SH-SY5Y (cell line): Measurements from ENCODE around the gene PDZRN3.

Experiments
- GATA2 ChIP-seq: IDR thresholded peaks from 2 replicates; pipeline ENCODE4 v1.6.1; 2011; ENCODE audit warnings: mild to moderate bottlenecking, low read depth, low read length
- GATA3 ChIP-seq: IDR thresholded peaks from 2 replicates; pipeline ENCODE4 v1.6.1; 2011; ENCODE audit warnings: low read depth, mild to moderate bottlenecking, low read length, moderate library complexity

PDZRN3 gene

DNA sequence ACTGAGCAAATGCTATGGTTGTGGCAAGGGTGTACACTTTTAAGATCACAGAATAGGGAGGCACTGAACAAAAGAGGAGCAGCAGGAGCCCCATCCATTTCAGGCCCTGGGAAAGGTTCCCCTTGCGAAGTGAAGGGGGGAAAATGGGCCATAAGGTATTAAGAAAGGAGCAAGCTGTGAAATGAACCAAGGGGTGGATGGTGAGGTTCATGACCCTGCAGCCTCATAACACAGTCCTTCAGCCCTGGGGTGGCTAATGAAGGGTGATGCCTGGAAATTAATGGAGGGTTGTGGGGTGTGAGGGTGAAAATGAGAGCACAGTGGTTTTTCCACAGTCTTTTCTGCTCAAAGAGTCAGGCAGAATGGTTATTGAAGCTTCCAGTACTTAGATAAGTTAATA lies 150.1 kb downstream of the PDZRN3 start:
- TF ChIP-seq GATA2 (no peak), GATA3 (no peak)

DNA sequence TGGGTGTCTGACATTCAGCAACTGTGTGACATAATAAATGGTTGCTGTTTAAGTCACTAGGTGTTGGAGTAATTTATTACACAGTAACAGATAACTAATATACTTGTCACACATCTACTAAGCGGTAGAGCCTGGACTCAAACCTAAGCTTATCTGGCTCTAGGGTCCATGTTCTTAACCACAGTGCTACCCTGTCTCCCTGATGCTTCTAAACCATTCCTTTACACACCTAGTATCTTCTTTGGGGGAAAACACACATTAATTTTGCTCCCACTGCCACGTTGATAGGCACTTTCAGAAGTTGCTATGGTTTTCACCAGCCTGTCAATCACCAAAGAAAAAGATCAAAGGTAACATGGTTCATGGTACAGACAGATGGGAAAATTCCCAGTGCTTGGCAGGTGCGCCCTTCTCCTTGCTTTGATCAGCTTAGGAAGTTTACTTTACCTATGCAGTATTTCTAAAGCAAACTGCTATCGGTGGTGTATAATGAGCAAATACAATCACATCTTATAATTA lies 150.8 kb downstream of the PDZRN3 start:
- TF ChIP-seq GATA2, result no peak
- TF ChIP-seq GATA3, result no peak

GRCh38 chr3:73473181-73473897 lies 151.4 kb downstream of the PDZRN3 start:
- TF ChIP-seq GATA3 (no peak), GATA2 (no peak)

DNA sequence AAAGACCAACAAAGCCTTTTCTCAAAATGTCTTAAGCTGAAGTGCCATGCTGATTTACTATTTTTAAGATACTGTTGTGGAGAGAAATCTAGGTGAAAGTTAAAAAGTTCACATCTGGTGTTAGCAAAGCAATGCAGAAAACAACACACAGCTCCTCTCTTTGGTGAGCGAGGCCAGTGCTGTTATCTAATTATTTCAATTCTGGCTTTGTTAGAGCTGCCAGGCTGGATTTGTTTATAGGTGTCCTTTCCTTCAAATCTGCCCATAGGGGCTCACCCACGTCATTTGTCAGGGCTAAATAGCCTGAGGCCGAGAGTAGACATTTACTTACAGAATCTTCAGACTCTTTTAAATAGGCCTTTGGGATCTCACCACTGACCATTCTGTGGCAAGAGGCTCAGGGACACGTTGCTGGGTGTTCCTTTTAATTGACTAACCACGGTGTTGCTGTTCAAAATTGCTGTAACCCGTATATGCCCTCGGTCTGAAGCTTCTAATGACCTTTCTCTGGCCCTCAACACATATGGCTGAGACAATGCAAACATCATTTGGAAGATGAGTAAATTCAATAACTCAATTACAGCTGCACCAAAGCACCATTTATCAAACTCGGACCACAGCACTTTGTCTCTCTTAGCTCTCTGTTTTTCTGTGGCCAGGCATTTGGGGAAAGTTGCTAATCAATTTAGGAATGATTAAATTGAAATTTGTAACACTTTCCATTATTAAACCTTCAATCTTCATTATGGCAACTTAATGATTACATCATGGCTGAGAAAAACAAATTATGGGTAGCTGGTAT lies 152.6 kb downstream of the PDZRN3 start:
- no peak for TF ChIP-seq GATA3
- TF ChIP-seq GATA2, result no peak

DNA sequence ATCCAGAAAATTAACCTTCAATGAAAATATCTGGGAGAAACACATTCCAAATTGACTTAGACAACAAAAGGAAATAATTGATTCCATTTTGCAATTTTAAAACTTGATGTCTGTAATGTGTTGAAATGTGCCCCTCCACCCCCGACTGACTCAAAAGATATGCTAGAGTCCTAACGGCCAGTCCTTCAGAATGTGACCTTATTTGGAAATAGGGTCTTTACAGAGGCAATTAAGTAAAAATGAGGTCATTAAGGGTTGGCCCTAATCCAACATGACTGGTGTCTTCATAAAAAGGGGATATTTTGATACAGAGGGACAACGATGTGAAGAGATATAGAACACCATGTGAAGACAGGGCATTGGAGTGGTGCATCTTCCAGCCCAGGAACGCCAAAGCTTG lies 153.9 kb downstream of the PDZRN3 start:
- TF ChIP-seq GATA2 (no peak), GATA3 (no peak)

GRCh38 chr3:73469331-73469730 lies 155.4 kb downstream of the PDZRN3 start:
- TF ChIP-seq GATA3 (no peak), GATA2 (no peak)

DNA sequence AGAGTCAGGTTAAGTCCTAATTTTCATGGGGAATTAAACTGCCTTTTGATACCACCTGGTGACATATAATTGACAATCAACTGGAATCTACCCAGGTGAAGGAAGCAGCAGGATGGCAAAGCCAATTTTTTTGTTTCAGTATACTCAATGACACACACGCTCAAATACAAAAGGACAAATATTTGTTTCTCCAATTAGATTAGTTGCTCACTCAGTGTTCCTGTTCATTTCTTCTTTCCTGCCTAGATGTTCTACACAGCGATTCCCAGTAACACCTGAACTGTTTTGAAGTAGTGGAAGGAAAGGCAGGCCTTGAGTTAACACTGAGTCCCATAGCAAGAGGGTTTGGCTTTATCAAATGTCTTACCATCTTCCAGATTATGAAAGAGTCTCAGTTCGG lies 157.5 kb downstream of the PDZRN3 start:
- TF ChIP-seq GATA2, result no peak

DNA sequence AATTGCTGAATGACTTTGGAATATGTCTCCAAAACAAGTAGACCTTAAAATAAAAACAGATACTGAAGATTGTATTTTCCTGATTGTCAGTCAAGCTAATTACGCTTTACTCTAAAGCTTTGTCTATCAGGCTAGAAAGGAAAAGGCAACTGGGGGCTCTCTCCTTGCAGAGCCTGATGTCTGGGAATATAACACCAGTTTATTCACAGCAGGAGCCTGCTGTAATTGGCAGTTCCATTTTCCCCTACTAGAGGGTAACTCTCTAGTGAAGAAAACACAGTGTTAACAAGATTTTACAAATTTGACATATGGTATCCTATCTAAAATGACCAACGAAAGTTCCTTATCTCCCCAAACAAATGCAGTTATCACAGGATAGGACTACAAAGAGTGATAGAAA lies 158.8 kb downstream of the PDZRN3 start:
- TF ChIP-seq GATA2, result no peak
- no peak for TF ChIP-seq GATA3

GRCh38 chr3:73461547-73461946 lies 163.2 kb downstream of the PDZRN3 start:
- TF ChIP-seq GATA3 (no peak), GATA2 (no peak)

DNA sequence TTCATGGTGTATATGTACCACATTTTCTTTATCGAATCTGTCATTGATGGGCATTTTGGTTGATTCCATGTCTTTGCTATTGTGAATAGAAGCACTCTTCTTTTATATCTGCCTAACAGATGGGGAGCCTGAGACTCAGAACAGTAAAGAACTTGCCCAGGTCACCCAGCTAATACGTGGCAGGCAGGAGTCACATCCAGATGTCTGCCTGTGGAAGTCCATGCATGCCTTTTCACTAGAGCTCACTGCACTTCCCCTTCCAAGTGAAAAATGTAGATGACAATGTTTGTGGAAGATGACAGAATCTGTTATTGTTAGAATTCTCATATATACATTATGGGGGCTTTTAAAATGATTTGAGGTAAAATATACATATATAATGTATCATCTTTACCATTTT lies 165.0 kb downstream of the PDZRN3 start:
- TF ChIP-seq GATA3 (no peak), GATA2 (no peak)

GRCh38 chr3:73453666-73454065 lies 171.1 kb downstream of the PDZRN3 start:
- no peak for TF ChIP-seq GATA2
- TF ChIP-seq GATA3, result no peak

- TF ChIP-seq GATA2 (no peak), GATA3 (no peak)
Measured at GRCh38 chr3:73452729-73453128, 172.0 kb downstream of the PDZRN3 start.

GRCh38 chr3:73451301-73451944 lies 173.3 kb downstream of the PDZRN3 start:
- TF ChIP-seq GATA3, result no peak

DNA sequence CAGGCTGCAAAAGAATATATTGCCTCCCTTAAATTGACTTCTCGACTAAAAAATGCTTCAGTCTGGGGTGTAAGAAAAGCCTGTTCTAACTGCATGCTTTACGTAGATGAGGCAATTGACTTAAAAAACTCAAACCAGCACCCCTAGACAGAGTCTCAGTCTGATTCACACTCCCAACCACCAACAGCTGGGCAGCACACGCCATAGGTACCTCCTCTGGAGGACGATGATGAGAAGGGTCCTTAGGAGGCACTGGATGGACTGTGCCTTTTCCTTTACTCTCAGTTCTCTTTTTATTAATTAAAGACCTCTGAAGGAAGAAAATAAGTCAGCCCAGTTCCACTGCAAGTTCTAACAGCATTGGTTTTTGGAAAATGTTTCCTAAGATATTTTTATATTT lies 175.0 kb downstream of the PDZRN3 start:
- no peak for TF ChIP-seq GATA2
- TF ChIP-seq GATA3, result no peak
